Tibial nerve (tissue), 4 donors: ENCODE results near the gene TSPO.

Source experiments
- CTCF ChIP-seq, 5 experiments: fragments of 200-600 bp in 3 of 5; fragments of 450-650 bp in 2 of 5; sonication (generic) in 3 of 5; IDR thresholded peaks; one replicate each; pipeline ENCODE4 v1.5.1; 2016 to 2019; ENCODE audit warnings: antibody characterized with exemption in 5 of 5, mild to moderate bottlenecking in 3 of 5, moderate library complexity in 2 of 5
- EP300 ChIP-seq, 2 donors: sonication (generic); formaldehyde crosslinking; IDR thresholded peaks; one replicate each; pipeline ENCODE4 v1.6.1; 2017; ENCODE audit warnings: antibody characterized with exemption in 2 of 2, mild to moderate bottlenecking in 1 of 2
- POLR2A ChIP-seq, 2 donors: fragments of 450-650 bp; IDR thresholded peaks; one replicate each; pipeline ENCODE4 v1.6.1; 2017; ENCODE audit warnings: antibody characterized with exemption in 2 of 2, mild to moderate bottlenecking in 2 of 2, moderate library complexity in 2 of 2

DNA sequence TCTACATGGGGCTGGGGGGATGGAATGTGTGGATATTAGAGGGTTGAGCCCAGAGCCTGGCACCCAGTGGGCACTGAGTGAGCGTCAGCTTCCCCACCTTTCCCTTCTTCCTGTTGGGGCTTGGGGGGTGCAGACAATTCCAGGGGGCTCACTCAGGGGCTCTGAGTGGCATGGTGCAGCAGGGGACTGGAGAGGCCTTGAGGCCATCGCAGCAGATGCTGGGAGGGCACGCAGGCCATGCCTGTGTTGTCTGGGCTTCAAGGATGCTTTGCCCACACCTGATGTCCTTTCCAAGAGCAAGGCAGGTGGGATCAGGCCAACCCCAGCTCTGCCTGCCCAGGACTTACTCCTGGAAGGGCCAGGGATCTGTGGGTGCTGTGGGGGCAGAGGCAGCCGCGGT is 46.8 kb downstream of the TSPO start:
- TF ChIP-seq CTCF (IDR thresholded peaks at IDR 0.05) (no peak), POLR2A (IDR thresholded peaks at IDR 0.05) (no peak), EP300 (IDR thresholded peaks at IDR 0.05) (no peak)
